Uterus (tissue), 2 donors: ENCODE data around the gene AKNA.

Experiments used
- CTCF ChIP-seq, 4 experiments: fragments of 200-600 bp in 2 of 4; fragments of 450-650 bp in 2 of 4; sonication (generic) in 2 of 4; IDR thresholded peaks; one replicate each; pipeline ENCODE4 v1.5.1; 2016 to 2019; ENCODE audit warnings: antibody characterized with exemption in 4 of 4, mild to moderate bottlenecking in 2 of 4, moderate library complexity in 1 of 4
- POLR2A ChIP-seq, 2 donors: fragments of 450-650 bp; IDR thresholded peaks; one replicate each; pipeline ENCODE4 v1.6.1; 2016; ENCODE audit warnings: antibody characterized with exemption in 2 of 2, mild to moderate bottlenecking in 1 of 2, moderate library complexity in 1 of 2

- no peak for TF ChIP-seq CTCF (IDR thresholded peaks at IDR 0.05)
- TF ChIP-seq POLR2A (IDR thresholded peaks at IDR 0.05), result no peak
Observed at GRCh38 chr9:114396558-114397218, 8.9 kb upstream of the AKNA start.
